OCI-LY3 (cell line): ENCODE results near the gene POLR2A.

Source experiments
- CTCF ChIP-seq: fragments of 200-600, 300-600 bp; sonication (generic); IDR thresholded peaks from 2 replicates; pipeline ENCODE4 v1.5.1; 2014; ENCODE audit warnings: antibody characterized with exemption, low read length, low read depth
- EZH2phosphoT487 ChIP-seq: fragments of 200-600 bp; shearing (Covaris generic); IDR thresholded peaks from 2 replicates; pipeline ENCODE4 v1.6.1; 2018; ENCODE audit warnings: antibody characterized with exemption, mixed run types, low read depth

- TF ChIP-seq EZH2phosphoT487 (no peak), CTCF (no peak)
Measured at GRCh38 chr17:7515911-7516610, 31.9 kb downstream of the POLR2A start.
